Psoas muscle (tissue), 8 donors: ENCODE results near the gene GLI3. TPM values are rescaled to one million over a fixed set of nuclear protein-coding genes. Genes with fewer than 3 reads are reported as not detected.

Experiments
- ATAC-seq, 4 donors: fragments of 200-7000 bp; cut with Tn5 transposase; one replicate each; pipeline ENCODE4 v1.9.1; 2020; ENCODE audit warnings: moderate library complexity in 3 of 4, mild to moderate bottlenecking in 2 of 4
- DNase-seq, 2 donors: peaks; one replicate each; pipeline ENCODE4 v3.0.0-alpha.2; 2020
- H3K27ac ChIP-seq: fragments of 200-600 bp; one replicate; pipeline ENCODE4 v1.8.0; 2022
- H3K27me3 ChIP-seq, 3 donors: fragments of 200-600 bp in 1 of 3; one replicate each; pipeline versions ENCODE4 v1.6.1 to v1.8.0; 2013 to 2022; ENCODE audit warnings: low read length in 2 of 3, mild to moderate bottlenecking in 2 of 3, moderate library complexity in 1 of 3; ENCODE audit not compliant: insufficient read depth in 3 of 3
- H3K36me3 ChIP-seq, 2 donors: fragments of 200-600 bp in 1 of 2; one replicate each; pipeline versions ENCODE4 v1.6.1 to v1.8.0; 2013 to 2022; ENCODE audit warnings: low read depth in 1 of 2, mild to moderate bottlenecking in 1 of 2, moderate library complexity in 1 of 2; ENCODE audit not compliant: insufficient read depth in 1 of 2
- H3K4me1 ChIP-seq: fragments of 200-600 bp; one replicate; pipeline ENCODE4 v1.8.0; 2022
- H3K4me3 ChIP-seq: fragments of 200-600 bp; one replicate; pipeline ENCODE4 v1.8.0; 2022; ENCODE audit warnings: mild to moderate bottlenecking
- H3K9me3 ChIP-seq: fragments of 200-600 bp; one replicate; pipeline ENCODE4 v1.8.0; 2022
- CTCF ChIP-seq: fragments of 200-600 bp; IDR thresholded peaks from one replicate; pipeline ENCODE4 v1.8.0; 2022; ENCODE audit warnings: antibody characterized with exemption
- WGBS, 3 donors: extraction: QIAGEN DNeasy Blood & Tissue Kit; methylation state at CpG; one replicate each; pipeline versions ENCODE4 v1.1.6 to v1.1.7; 2013; 5-methylcytosine and 5-hydroxymethylcytosine counted together
- intact Hi-C, 2 donors: fragments of 100-400 bp; cut with DNase I; formaldehyde crosslinking; loops; one replicate each; pipeline versions ENCODE4 v1.11.0 to v1.14.2; 2022
- polyA plus RNA-seq, 3 donors: library from polyadenylated mRNA; stranded (reverse); fragments of 200-250 nt; gene quantifications; one replicate each; pipeline ENCODE4 v1.2.3, GENCODE V29; 2013
- total RNA-seq, 4 donors: library from RNA; stranded (reverse); fragmentation: NEBNext Ultra II Directional in 2 of 4; extraction: Animal tissue kit (Norgen Biotek cat#: 25700) in 2 of 4; gene quantifications; one replicate each; pipeline versions ENCODE4 v1.2.1 to v1.2.4, GENCODE V29; 2021 to 2023
- donor health status: healthy with polysubstance abuse.
- donor health status: DM: no; HTN: no; CAD: no; lungs with moderate emphysema.
- donor health status: Bipolar disorder and iron deficiency.
- donor health status: healthy.
- donor health status: DM: yes; HTN: yes; CAD: no.
- donor health status: DM: no; HTN: no; CAD: no.
- donor health status: DM: no; HTN: no; CAD: no.
- donor health status: DM: yes; HTN: yes; CAD: no.

The GLI3 gene
- total and polyA plus RNA-seq, 7 donors: 0.24 to 4.9 (median 3.2) TPM

- no peak for TF ChIP-seq CTCF
- ATAC-seq (no peak), DNase-seq (no peak)
- 56 to 75% (median 62%) methylated on average over 4 of the region's 4 CpGs for WGBS, 3 donors
- H3K9me3 ChIP-seq: no peaks in the 10 kb centered on the region
- H3K4me1 ChIP-seq: no peaks in the 10 kb centered on the region
- no peak overlapping the region for H3K4me3 ChIP-seq
- intact Hi-C loops: no loop called here
- H3K36me3 ChIP-seq: no peaks in the 10 kb centered on the region
- H3K27ac ChIP-seq: no peak overlapping the region
- no peaks in the 10 kb centered on the region for H3K27me3 ChIP-seq
Observed at GRCh38 chr7:42194238-42194637, 42.8 kb downstream of the GLI3 start.

- Histone ChIP-seq H3K9me3 (no peaks in the 10 kb centered on the region), H3K36me3 (no peaks in the 10 kb centered on the region), H3K4me3 (no peak overlapping the region), H3K27ac (no peak overlapping the region), H3K4me1 (no peaks in the 10 kb centered on the region), H3K27me3 (no peaks in the 10 kb centered on the region)
- no peak for ATAC-seq
- DNase-seq: no peak
- TF ChIP-seq CTCF: no peak
- WGBS, 3 donors: 75 to 78% (median 78%) methylated on average over 8 of the region's 8 CpGs
- intact Hi-C loops: no loop called here
Observed at GRCh38 chr7:42193471-42194129, 43.4 kb downstream of the GLI3 start.

- no peak for TF ChIP-seq CTCF
- Histone ChIP-seq H3K27ac (no peak overlapping the region), H3K9me3 (no peaks in the 10 kb centered on the region), H3K36me3 (no peaks in the 10 kb centered on the region), H3K27me3 (no peaks in the 10 kb centered on the region), H3K4me3 (no peak overlapping the region), H3K4me1 (no peaks in the 10 kb centered on the region)
- DNase-seq (no peak), ATAC-seq (no peak)
- intact Hi-C loops: no loop called here
- 40 to 49% (median 43%) methylated on average over 7 of the region's 7 CpGs for WGBS, 3 donors
Observed at GRCh38 chr7:42192851-42193461, 44.1 kb downstream of the GLI3 start.

GRCh38 chr7:42192066-42192465, 44.9 kb downstream of the GLI3 start:
- Histone ChIP-seq H3K36me3 (no peaks in the 10 kb centered on the region), H3K27ac (no peak overlapping the region), H3K27me3 (no peaks in the 10 kb centered on the region), H3K4me3 (no peak overlapping the region), H3K9me3 (no peaks in the 10 kb centered on the region), H3K4me1 (no peaks in the 10 kb centered on the region)
- DNase-seq (no peak), ATAC-seq (no peak)
- intact Hi-C loops: no loop called here
- WGBS, 3 donors: 88 to 92% (median 90%) methylated on average over 3 of the region's 3 CpGs
- TF ChIP-seq CTCF: no peak

GRCh38 chr7:42189535-42189934, 47.5 kb downstream of the GLI3 start:
- TF ChIP-seq CTCF: no peak
- Histone ChIP-seq H3K36me3 (no peaks in the 10 kb centered on the region), H3K4me1 (no peaks in the 10 kb centered on the region), H3K27ac (no peak overlapping the region), H3K9me3 (no peaks in the 10 kb centered on the region), H3K4me3 (no peak overlapping the region), H3K27me3 (no peaks in the 10 kb centered on the region)
- intact Hi-C loops: no loop called here
- DNase-seq (no peak), ATAC-seq (no peak)
- 33 to 86% (median 78%) methylated on average over 1 of the region's 1 CpG for WGBS, 3 donors
